PC-3 (cell line): ENCODE results near the gene TGM3.

Source experiments
- EZH2phosphoT487 ChIP-seq: fragments of 300-600 bp; sonication (generic); IDR thresholded peaks from 2 replicates; pipeline ENCODE4 v1.6.1; 2018; ENCODE audit warnings: mild to moderate bottlenecking, antibody characterized with exemption, low read length, borderline replicate concordance
- TF ChIP-seq, protein P1 (sequence below): fragments of 300-600 bp; sonication (generic); conservative IDR thresholded peaks from 2 replicates; pipeline ENCODE4 v1.5.1; 2017; ENCODE audit warnings: antibody characterized with exemption, low read depth, mild to moderate bottlenecking, low read length

- TF ChIP-seq, protein P1, sequence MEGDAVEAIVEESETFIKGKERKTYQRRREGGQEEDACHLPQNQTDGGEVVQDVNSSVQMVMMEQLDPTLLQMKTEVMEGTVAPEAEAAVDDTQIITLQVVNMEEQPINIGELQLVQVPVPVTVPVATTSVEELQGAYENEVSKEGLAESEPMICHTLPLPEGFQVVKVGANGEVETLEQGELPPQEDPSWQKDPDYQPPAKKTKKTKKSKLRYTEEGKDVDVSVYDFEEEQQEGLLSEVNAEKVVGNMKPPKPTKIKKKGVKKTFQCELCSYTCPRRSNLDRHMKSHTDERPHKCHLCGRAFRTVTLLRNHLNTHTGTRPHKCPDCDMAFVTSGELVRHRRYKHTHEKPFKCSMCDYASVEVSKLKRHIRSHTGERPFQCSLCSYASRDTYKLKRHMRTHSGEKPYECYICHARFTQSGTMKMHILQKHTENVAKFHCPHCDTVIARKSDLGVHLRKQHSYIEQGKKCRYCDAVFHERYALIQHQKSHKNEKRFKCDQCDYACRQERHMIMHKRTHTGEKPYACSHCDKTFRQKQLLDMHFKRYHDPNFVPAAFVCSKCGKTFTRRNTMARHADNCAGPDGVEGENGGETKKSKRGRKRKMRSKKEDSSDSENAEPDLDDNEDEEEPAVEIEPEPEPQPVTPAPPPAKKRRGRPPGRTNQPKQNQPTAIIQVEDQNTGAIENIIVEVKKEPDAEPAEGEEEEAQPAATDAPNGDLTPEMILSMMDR, result no peak
- no peak for TF ChIP-seq EZH2phosphoT487
Measured at GRCh38 chr20:2254333-2254732, 41.5 kb upstream of the TGM3 start.
